ENCODE data around the gene IGFBP1. TPM values are rescaled to one million over a fixed set of nuclear protein-coding genes. Genes with fewer than 3 reads are reported as not detected.
"Not testable (repeated sequence)": the region's sequence is repeated elsewhere in the genome, so short reads cannot be mapped to it uniquely, and the experiment has no call there.

Gene IGFBP1
- not detected for total RNA-seq

DNA sequence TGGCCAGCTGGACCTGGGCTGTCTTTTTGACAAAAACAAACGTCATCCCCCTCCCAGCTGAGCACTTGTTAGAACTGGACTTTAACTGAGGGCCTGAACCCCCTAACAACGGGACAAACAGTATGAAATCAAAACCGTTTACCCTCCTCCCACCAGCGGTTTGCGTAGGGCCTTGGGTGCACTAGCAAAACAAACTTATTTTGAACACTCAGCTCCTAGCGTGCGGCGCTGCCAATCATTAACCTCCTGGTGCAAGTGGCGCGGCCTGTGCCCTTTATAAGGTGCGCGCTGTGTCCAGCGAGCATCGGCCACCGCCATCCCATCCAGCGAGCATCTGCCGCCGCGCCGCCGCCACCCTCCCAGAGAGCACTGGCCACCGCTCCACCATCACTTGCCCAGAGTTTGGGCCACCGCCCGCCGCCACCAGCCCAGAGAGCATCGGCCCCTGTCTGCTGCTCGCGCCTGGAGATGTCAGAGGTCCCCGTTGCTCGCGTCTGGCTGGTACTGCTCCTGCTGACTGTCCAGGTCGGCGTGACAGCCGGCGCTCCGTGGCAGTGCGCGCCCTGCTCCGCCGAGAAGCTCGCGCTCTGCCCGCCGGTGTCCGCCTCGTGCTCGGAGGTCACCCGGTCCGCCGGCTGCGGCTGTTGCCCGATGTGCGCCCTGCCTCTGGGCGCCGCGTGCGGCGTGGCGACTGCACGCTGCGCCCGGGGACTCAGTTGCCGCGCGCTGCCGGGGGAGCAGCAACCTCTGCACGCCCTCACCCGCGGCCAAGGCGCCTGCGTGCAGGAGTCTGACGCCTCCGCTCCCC, at the start of gene IGFBP1:
Gene IGFBP1, plus strand, starts transcription at position 304 of the 808 bp plus-strand sequence. Its CDS starts 165 bp downstream, at position 469.
- H3K9me3 Mint-ChIP-seq, result no peaks in the 10 kb centered on the region
- ATAC-seq (ENCODE audit: low read depth) (no peak), DNase-seq (no peak)
- peaks cover 55% of the 10 kb centered on the region for H3K27me3 Mint-ChIP-seq
- POLR2A ChIA-PET, result no interaction called here
- peaks cover 2% of the 10 kb centered on the region for H3K4me1 Mint-ChIP-seq
- no peak within 1 kb of the TSS for H3K27ac Mint-ChIP-seq
- H3K36me3 Mint-ChIP-seq, result no peaks in the 10 kb centered on the region
- H3K4me3 Mint-ChIP-seq, result peak within 1 kb of the TSS; percentile 19

DNA sequence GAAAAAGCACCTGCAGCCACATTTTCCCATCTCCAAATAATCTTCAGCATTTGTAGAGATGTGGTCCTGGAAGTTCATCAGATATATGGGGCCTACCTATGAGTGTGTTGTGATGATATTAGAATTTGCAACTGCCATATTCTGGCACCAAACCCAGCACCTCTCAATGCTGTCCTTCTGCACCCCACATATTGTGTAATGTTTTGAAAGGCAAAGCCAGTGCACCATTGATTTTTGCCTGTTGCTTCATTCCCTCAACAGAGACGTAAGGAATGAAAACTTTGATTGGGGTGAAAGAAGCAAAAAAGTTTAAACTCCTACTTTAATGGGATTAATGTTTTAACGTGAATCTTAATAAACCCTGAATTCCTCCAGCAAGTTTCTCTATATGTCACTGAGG, 49.4 kb upstream of the IGFBP1 start:
- H3K4me1 Mint-ChIP-seq; H3K27me3 Mint-ChIP-seq; DNase-seq; ATAC-seq (ENCODE audit: low read depth); POLR2A ChIA-PET; H3K9me3 Mint-ChIP-seq; H3K4me3 Mint-ChIP-seq; H3K27ac Mint-ChIP-seq; H3K36me3 Mint-ChIP-seq: not testable (repeated sequence)

GRCh38 chr7:45841926-45842717, 46.2 kb upstream of the IGFBP1 start:
- not testable (repeated sequence) for H3K4me3 Mint-ChIP-seq, H3K27me3 Mint-ChIP-seq, H3K9me3 Mint-ChIP-seq

DNA sequence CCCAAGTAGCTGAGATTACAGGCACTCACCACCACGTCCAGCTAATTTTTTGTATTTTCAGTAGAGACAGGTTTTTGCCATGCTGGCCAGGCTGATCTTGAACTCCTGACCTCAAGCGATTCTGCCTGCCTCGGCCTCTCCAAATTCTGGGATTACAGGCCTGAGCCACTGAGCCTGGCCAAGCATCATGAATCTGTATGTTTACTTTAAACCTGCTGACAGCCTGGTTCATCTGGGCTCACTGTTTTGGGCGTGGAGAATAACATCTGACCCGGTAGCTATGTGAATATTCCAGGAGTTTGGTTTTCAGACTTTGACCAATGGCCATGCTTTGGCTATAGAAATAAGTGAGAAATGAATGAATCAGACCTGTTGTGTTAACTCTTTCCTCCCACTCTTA, 41.8 kb upstream of the IGFBP1 start:
- H3K4me1 Mint-ChIP-seq; H3K27ac Mint-ChIP-seq; H3K27me3 Mint-ChIP-seq; ATAC-seq (ENCODE audit: low read depth); DNase-seq; H3K9me3 Mint-ChIP-seq; H3K4me3 Mint-ChIP-seq; POLR2A ChIA-PET; H3K36me3 Mint-ChIP-seq: not testable (repeated sequence)

More at GRCh38 chr7:45841926-45842717, 46.2 kb upstream of the IGFBP1 start:
- H3K27ac Mint-ChIP-seq; H3K4me1 Mint-ChIP-seq; ATAC-seq (ENCODE audit: low read depth); H3K36me3 Mint-ChIP-seq; POLR2A ChIA-PET; DNase-seq: not testable (repeated sequence)

DNA sequence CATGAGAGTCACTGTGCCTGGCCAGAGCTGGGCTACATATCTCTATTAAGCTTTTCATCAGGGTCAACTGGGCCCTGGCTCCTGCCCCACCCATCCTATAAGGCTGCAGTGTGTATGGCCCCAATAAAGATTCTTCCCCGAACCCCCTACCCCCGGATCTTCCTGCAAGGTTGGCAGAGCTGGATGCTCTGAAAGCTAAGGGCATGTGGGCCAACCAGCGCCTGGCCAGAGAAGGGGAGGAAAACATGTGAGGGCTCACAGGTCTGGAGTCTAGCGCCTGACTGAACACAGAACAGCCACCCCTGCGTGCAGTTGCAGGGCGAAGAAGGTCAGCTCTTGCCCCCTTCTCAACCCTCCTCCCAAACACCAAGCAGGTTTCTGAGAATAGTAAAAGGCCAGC, 39.6 kb upstream of the IGFBP1 start:
- POLR2A ChIA-PET; H3K4me1 Mint-ChIP-seq; H3K27me3 Mint-ChIP-seq; ATAC-seq (ENCODE audit: low read depth); H3K4me3 Mint-ChIP-seq; H3K9me3 Mint-ChIP-seq; H3K36me3 Mint-ChIP-seq; DNase-seq; H3K27ac Mint-ChIP-seq: not testable (repeated sequence)

GRCh38 chr7:45852984-45853383, 35.3 kb upstream of the IGFBP1 start:
- ATAC-seq (ENCODE audit: low read depth); POLR2A ChIA-PET; H3K27me3 Mint-ChIP-seq; H3K27ac Mint-ChIP-seq; H3K4me1 Mint-ChIP-seq; H3K36me3 Mint-ChIP-seq; H3K4me3 Mint-ChIP-seq; H3K9me3 Mint-ChIP-seq; DNase-seq: not testable (repeated sequence)

DNA sequence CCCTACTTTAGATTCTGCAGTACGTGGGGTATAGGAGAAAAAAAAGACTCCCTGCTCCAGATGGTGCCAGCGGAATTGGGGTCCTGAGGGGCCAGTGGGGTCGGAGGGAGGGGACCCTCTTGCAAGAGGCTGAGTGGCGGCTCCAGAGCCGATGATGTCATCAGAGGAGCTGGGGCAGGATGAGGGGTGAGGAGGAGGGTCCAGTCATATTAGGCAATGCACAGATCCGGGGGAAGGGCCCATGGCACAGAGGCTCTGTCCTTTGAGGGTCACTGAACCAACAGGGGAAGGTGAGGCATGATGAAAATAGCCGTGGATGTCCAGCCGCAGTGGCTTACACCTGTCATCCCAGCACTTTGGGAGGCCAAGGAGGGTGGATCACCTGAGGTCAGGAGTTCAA, 34.8 kb upstream of the IGFBP1 start:
- H3K4me3 Mint-ChIP-seq; H3K27me3 Mint-ChIP-seq; H3K36me3 Mint-ChIP-seq; H3K27ac Mint-ChIP-seq; H3K4me1 Mint-ChIP-seq; ATAC-seq (ENCODE audit: low read depth); POLR2A ChIA-PET; H3K9me3 Mint-ChIP-seq; DNase-seq: not testable (repeated sequence)

DNA sequence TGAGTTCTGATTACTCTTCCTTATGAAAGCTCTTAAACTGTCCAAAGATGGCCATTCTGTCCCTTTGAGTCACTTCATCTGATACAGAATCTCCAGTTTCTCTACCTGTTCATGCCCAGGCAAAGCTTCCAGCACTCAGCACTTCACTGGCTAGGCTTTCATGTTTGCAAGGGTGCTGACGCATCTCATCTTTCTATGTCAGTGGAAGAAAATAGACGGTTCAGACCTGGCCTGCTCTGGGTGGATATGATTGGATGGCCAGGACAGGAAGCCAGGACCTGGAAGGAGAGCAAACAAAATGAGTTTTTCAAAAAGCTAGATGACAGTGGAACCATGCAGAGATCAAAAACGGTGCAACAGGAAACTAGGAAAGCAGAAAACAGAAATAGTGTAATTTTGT, 32.6 kb upstream of the IGFBP1 start:
- H3K4me1 Mint-ChIP-seq; H3K36me3 Mint-ChIP-seq; H3K27ac Mint-ChIP-seq; ATAC-seq (ENCODE audit: low read depth); DNase-seq; H3K9me3 Mint-ChIP-seq; H3K4me3 Mint-ChIP-seq; POLR2A ChIA-PET: not testable (repeated sequence)
- peaks cover 10% of the 10 kb centered on the region for H3K27me3 Mint-ChIP-seq

- POLR2A ChIA-PET; H3K4me1 Mint-ChIP-seq; DNase-seq; H3K36me3 Mint-ChIP-seq; ATAC-seq (ENCODE audit: low read depth); H3K27ac Mint-ChIP-seq; H3K4me3 Mint-ChIP-seq; H3K9me3 Mint-ChIP-seq: not testable (repeated sequence)
- H3K27me3 Mint-ChIP-seq, result peaks cover 11% of the 10 kb centered on the region
These were observed 31.4 kb upstream of the IGFBP1 start for GRCh38 chr7:45856888-45857287.

GRCh38 chr7:45863715-45864114, 24.6 kb upstream of the IGFBP1 start:
- Mint-ChIP-seq H3K4me1 (no peaks in the 10 kb centered on the region), H3K4me3 (no peak overlapping the region), H3K36me3 (no peaks in the 10 kb centered on the region), H3K27ac (no peak overlapping the region), H3K9me3 (no peaks in the 10 kb centered on the region), H3K27me3 (peaks cover 10% of the 10 kb centered on the region)
- DNase-seq, result no peak
- POLR2A ChIA-PET, result no interaction called here
- no peak for ATAC-seq (ENCODE audit: low read depth)

DNA sequence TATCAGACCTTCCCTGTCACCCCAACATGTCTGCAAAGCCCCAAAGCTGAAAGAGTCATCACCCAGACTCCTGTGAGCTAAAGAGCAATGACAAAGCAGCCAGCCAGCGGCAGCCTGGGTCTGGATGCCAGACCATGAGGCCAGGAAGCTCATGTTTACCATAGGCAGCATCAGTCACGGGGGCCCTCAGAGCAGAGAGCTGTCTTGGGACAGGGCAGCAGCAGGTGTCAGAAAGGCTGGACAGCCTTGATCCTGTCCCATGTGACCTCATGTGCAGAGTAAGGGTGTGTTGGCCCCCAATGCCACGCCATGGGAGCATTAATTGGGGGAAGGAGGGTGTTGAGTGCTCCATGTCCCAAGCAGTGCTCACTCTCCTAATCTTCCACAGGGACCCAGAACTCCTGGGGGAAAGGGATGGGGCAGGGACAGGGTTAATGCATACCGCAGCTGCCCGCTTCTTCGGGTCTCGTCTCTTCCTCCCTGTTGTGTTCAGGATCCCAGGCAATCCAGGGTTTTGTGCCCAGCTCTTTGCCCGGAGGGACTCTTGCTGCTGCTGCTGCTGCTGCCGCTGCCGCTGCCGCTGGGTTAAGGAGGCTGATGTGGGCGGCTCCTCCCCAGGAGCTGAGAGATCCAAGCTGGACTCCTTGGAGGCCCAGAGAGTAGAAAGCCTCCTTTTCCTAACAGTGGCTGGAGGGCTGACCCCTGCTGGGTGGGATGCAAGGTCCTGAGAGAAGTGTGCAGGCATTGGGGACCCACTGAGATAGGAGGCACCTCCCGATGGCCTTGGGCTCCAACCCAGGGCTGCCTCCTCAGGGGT, 22.5 kb upstream of the IGFBP1 start:
- POLR2A ChIA-PET, result no interaction called here
- Mint-ChIP-seq H3K36me3 (no peaks in the 10 kb centered on the region), H3K4me3 (no peak overlapping the region), H3K9me3 (no peaks in the 10 kb centered on the region), H3K4me1 (no peaks in the 10 kb centered on the region), H3K27me3 (peaks cover 9% of the 10 kb centered on the region), H3K27ac (no peak overlapping the region)
- ATAC-seq (ENCODE audit: low read depth) (no peak), DNase-seq (no peak)

GRCh38 chr7:45867471-45867870, 20.8 kb upstream of the IGFBP1 start:
- no peaks in the 10 kb centered on the region for H3K9me3 Mint-ChIP-seq
- no peaks in the 10 kb centered on the region for H3K4me1 Mint-ChIP-seq
- no peak overlapping the region for H3K4me3 Mint-ChIP-seq
- no peak for DNase-seq
- POLR2A ChIA-PET, result no interaction called here
- ATAC-seq (ENCODE audit: low read depth), result no peak
- no peaks in the 10 kb centered on the region for H3K36me3 Mint-ChIP-seq
- peaks cover 8% of the 10 kb centered on the region for H3K27me3 Mint-ChIP-seq
- H3K27ac Mint-ChIP-seq, result no peak overlapping the region

DNA sequence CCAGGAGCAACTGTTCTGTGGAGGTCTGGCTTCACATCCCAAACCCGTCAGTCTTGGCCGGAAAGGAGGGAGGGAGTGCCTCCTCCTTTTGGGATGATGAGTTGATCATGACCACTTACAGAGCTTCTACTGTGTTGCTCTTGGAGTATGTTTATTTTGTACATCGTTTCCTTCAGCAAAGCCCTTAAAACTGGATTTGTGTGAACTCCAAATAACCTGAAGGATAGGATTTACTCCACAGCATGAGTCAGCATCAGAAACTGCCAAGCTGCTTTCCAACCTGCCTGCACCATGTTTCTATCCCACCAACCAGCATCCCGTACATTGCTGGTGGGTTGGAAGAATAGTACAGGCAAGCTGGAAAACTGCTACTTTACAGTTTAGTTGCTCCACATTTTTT, 18.9 kb upstream of the IGFBP1 start:
- Mint-ChIP-seq H3K4me3 (no peak overlapping the region), H3K9me3 (no peaks in the 10 kb centered on the region), H3K36me3 (no peaks in the 10 kb centered on the region), H3K4me1 (no peaks in the 10 kb centered on the region), H3K27ac (no peak overlapping the region), H3K27me3 (peaks cover 8% of the 10 kb centered on the region)
- POLR2A ChIA-PET, result no interaction called here
- ATAC-seq (ENCODE audit: low read depth) (no peak), DNase-seq (no peak)

Measured in activated naive CD8-positive, alpha-beta T cell treated with anti-CD3 and anti-CD28 coated beads, Interleukin-2, amount 10 ng/mL, durations not matched to agents 7 days and 5 days (primary cell).